Renal pelvis (tissue), 4 donors: ENCODE measurements around the gene ATP4A. TPM values are rescaled to one million over a fixed set of nuclear protein-coding genes. Genes with fewer than 3 reads are reported as not detected.

Experiments
- DNase-seq: peaks from one replicate; pipeline ENCODE4 v3.0.0-alpha.2; 2013
- polyA plus RNA-seq, 3 donors: library from polyadenylated mRNA; unstranded; fragments of 120-200 nt; gene quantifications; one replicate each; pipeline ENCODE4 v1.2.1, GENCODE V29; 2013; ENCODE audit not compliant: insufficient read length in 3 of 3

Gene ATP4A
- polyA plus RNA-seq, 3 donors = 0.03 TPM; not detected in 2

DNA sequence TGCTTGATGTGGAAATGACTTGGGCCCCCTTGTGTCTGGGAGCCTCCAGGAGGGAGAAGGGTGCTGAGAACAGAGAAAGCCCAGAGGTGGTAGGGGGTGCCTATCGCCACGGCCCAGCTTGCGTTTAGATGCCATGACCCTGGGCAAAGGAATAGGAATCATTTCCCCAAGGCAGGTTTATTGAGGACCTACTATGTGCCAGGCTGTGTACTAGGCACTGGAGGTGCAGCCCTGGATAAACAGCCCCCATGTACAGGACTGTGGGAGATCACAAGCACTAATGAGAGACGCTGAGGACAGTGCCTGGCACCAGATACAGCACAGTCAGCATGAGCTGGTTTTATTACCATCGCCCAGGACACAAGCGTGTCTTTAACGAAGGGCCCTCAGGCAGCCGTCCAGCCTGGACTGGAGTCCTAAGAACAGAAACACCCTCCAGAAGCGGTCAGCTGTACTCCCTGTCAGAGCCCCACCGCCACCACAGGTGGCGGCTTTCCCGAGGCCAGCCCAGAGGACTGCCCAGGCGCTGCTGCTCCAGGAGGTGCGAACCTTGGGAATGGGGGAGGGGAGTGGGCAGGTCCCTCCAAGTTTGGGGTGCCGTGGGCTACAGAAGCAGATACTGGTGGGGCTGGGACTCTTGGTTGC, 13.5 kb downstream of the ATP4A start:
- no peak for DNase-seq

DNA sequence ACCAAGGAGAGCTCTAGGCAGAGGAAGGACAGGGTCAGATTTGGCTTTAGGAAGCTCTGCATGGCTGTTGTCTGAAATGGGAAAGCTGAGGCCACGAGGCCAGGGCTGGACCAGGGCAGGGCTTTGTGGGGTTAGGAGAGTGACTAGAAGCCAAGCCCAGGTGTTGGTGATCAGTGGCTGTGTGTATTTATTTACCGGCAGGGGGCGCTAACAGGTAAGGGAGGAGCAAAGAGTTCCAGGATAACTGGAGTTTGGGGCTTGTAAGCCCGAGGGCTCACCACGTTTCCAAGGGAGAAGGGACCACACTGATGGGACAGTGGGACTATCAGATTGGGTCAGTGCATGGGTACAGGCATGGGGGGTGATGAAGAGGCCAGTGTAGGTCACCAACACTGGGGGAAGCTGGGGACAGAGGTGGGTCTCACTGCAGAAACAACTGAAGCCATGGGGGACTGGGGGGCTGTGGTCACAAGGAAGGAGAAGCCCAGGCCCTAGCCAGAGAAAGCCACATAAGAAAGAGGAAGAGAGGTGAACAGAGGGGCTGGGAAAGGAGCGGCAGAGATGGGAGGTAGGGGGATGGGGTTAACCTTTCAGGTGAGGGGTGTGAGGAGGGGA, 14.2 kb downstream of the ATP4A start:
- peak; percentile 69 for DNase-seq

DNA sequence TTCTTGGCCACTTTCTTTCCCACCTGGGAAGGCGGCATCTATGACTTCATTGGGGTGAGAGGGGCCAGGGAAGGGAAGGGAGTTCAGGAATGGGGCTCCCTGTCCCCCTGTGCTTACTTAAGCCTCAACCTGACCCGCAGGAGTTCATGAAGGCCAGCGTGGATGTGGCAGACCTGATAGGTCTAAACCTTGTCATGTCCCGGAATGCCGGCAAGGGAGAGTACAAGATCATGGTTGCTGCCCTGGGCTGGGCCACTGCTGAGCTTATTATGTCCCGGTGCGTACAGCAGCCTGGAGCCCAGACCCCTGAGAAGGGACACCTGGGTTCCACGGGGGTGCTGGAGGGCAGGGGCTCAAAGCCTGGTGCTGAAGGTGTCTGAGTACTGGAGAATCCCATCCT, 16.9 kb downstream of the ATP4A start:
- no peak for DNase-seq

DNA sequence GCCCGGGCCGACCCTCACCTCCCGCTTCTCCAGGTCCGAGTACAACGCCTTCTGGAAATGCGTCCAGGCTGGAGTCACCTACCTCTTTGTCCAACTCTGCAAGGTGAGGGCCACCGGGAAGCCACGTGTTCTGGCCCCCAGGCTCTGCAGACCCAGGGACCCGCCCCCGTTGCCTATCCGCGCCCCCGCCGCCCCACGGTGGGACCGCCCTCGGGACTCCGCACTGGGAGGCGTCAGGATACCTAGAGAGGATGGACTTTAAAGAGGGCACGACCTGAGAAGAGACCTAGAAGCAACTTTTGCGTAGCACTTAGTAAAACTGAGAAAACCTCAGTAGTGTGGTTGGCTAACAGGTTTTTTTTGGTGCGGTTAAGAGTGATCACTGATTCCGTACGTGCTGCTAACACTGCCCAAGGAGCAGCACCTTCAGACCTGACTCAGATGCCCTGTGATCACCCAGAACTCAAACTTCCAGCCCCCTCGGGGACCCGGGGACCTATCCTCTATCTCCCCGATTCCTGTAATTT, 17.5 kb downstream of the ATP4A start:
- no peak for DNase-seq

DNA sequence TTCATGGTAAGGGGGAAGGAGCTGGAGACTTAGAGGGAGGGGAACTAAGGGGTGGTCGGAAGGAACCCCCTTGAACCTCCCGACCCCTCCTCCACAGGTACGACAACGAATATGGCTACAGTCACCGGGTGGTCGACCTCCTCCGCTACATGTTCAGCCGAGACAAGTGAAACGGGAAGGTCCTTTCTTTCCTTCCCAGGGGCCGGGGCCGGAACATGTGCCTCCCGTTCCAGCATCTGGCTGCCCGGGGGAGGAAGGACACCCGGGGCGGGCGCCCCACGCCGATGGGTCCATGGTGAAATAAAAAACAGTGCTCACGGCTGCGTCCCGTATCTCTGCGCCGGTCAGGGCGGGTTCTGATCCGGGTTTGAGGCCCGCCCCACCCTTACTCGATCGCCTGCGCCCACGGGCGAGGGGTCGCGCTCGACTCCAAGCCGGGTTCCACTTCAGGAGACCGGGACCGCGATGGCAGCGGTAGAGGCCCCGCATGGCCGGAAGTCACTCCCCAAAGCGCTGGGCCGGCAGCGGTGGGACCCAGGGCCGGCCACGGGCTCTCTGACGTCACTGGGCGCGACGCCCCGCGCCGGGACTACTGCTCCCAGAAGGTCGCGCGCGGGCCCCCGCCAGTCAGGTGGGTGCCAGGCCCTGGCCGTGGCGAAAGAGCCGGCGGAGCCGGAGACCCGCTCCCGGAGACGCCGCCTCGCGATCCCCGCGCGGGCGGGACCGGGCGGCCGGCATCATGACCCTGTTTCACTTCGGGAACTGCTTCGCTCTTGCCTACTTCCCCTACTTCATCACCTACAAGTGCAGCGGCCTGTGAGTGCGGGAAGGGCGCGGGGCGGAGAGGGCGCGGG, 18.2 kb downstream of the ATP4A start, which contains the start of gene TMEM147:
TSS of gene TMEM147 (plus strand) at position 626 of the 854 bp plus-strand sequence. CDS start at position 740, 114 bp downstream.
- DNase-seq = peak; percentile 90

DNA sequence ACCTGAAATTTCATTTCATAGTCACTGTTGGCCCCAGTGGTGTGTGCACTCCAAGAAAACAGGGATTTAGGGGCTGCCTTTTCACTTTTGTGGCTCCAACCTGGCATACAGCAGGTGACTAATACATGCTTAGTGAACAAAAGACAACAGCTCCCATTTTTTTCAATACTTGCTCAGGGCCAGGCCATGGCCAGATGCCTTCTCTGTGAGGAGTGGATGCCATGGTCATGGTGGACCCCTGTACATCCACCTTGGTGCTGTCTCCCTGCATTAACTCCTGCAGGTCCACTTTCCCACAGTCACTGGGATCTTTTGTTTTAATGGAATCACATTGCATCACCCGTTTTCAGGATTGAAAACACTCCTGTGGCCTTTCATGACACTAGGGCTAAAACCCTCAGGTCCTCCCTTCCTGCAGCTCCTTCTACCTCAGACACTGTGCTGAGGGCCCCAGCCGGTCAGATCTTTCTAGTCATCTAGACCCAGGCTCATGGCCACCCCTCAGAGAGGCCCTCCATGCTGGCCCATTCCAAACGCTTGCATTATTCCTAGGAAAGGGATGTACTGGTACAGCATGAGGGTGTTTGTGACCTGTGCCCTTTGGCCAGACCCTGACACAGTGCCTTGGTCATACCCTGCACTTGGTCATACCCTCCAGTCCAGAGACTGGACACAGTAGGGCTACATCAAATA, 19.2 kb downstream of the ATP4A start:
- DNase-seq = no peak

DNA sequence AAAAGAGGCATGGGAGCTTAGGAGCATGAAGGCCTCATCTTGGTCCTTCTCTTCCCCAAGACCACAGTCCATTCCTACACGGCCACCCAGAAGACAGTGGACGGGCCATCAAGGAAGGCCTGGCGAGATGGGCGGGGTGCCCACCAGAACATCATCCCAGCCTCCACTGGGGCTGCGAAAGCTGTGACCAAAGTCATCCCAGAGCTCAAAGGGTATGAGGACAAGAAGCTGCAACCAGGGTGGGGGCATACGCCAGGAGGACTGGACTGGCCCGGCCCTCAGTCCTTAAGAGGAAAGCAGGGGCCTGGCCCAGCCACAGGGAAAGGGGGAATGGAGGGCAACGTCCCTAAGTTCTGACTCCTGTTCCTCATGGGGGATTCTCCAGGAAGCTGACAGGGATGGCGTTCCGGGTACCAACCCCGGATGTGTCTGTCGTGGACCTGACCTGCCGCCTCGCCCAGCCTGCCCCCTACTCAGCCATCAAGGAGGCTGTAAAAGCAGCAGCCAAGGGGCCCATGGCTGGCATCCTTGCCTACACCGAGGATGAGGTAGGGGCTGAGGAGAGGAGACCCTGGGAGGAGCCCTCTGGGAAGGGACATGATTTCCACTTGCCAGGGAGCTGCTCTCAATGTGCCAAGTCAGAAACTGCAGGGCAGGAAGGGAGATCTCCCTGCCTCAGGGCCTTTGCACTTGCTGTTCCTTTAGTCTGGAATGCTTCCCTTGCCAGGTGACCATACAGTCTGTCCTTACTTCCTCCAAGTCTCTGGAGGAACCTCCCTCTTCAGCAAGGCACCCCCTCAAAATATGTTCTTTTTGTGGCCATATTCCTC, 20.0 kb downstream of the ATP4A start:
- no peak for DNase-seq

DNA sequence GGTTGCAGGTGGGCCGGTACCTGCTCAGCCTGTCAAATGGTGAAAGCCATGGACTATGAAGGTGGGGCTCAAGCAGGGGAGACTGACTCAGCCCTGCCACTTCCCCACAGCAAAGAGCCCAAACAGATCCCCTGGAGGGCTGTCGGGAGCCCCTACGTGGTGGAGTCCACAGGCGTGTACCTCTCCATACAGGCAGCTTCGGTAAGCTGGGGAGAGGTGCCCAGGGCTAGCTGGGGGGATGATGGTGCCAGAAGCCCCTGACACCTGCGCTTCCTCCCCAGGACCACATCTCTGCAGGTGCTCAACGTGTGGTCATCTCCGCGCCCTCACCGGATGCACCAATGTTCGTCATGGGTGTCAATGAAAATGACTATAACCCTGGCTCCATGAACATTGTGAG, 21.2 kb downstream of the ATP4A start:
- DNase-seq = no peak

DNA sequence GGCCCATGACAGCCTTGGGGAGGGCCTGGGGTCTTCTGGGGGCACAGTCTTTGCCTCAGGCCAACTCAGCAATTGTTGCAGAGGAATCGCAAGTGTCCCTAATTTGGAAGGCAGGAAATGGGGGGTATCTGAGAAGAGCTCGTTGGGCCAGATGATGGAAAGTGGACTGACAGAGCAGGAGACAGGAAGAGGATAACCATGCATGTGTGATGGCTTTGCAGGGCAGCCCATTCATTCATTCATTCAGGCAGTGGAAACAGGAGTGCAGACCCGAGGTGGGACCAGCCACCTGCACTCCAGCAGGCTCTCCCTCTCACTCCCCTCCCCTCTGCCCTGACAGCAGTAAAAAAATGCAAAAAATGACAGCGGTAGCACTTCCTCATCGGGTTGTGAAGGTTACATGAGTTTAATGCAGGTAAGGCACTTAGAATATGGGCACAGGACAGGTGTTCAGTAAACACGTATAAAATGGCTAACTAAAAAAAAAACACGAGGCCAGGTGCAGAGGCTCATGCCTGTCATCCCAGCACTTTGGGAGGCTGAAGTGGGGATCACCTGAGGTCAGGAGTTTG, 23.0 kb downstream of the ATP4A start:
- DNase-seq = no peak

DNA sequence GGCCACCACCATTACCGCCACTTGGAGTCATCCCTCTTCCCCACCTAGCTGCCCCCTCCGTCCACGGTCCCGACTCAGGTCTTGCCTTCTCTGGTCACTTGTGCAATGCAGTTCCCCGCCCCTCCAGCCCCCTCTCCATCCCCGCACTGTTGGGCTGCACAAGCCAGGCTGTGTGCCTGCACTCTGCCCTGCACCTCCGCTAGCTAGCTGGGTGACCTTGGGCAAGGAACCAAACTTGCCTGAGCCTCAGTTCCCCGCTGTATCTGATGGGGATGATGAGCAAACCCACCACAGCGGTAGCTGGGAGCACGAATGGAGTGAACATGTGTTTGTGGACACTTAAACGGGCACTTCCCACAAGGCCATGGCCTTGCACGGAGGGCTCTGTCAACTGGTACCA, 23.6 kb downstream of the ATP4A start:
- DNase-seq = no peak

DNA sequence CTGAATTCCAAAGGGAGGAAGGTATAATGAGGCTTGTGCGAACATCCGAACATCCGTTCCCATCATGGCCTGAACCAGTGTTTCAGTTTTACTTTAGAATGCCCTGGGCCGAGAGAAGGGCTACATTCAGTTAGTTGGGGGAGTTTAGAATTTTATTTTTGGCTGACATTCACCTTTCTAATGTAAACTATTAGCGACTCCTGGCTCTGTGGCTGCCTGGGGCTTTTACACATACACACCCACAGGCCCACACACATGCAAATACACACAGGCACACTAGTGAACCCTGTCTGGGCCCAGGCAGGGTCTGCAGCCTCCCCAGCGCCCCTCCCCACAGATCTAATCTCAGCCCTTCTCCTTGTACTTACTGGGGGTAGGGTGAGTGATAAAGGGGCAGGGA, 24.1 kb downstream of the ATP4A start:
- DNase-seq = no peak

DNA sequence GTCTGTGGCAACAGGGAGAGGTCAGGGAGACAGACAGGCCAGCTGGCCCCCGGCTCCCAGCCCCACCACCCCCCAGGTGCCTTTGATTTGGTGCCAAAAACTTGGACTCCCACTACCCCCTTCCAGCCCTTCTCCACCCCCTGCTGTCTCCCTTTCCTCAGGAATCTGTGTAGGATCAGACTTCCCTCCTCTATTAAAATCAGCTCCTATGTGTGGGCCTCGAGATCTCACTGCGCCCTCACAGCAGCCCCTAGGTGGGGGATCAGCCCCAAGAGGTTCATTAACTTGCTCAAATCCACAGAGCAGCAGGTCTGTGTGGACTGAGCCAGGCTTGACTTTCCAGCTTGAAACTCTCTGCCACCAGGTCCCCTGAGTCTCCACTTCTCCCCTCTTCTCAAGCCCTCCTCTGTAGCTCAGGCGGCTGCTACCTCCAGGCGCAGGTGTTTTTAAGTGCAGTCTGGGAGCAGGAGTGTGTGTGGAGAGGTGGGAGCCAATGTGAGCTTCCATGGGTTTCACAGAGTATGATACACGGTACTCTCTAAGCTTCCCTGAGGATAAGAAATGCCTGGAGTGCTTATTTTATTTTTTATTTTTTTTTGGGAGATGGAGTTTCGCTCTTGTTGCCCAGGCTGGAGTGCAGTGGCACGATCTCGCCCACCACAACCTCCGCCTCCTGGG, 28.5 kb downstream of the ATP4A start:
- no peak for DNase-seq

DNA sequence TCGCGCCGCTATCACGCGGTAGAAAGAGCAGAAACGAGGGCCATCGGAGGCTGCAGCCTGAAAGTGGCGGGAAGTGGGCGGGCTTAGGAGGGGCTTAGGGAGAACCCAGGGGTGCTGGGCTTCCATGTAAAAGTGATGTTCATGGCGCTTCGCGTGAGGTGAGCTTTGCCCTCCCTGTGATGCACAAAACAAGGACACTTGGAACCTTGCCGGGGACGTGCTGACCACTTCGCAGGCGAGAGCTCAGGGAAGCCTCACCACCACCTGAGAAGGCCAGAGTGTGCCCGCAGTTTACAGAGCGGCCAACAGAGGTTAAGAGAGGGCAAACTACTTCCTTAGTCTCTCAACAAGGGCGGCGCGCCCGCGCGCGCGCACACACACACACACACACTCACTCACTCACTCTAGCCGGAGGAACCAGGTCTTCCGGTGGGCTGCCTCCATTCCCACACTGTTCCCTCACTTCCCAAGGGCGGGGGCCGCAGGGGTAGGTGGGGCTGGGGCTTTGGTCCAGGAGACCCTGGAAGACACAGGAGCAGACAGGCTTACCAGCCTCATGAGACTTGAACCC, 29.6 kb downstream of the ATP4A start:
- DNase-seq = no peak

DNA sequence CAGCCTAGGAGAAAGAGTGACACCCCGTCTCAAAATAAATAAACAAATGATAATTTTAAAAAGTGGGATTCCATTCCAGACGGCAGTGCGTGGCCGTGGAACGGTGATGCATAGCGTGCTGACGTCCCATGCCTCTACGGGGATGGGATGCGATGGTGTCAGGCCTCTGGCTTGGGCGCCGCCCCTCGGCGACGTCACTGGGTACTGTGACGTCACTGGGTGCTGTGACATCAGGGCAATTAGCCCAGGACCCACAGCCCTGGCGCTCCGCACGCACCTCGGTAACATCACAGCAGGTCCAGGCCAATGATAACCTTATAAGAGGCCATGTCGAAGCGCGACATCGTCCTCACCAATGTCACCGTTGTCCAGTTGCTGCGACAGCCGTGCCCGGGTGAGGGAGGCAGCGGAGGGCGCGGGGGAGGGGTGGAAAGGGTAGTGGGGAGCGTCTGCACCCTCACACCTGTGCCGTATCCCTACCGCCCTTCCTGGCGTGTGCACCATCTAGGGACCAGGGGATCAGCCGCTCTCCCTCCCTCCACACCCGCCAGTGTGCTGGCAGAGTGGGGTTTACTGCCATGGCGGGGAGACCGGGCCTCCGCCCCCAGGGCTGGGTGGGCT, 30.1 kb downstream of the ATP4A start, which contains the start of gene GAPDHS:
TSS of gene GAPDHS (plus strand) at position 256 of the 621 bp plus-strand sequence. CDS start at position 328, 72 bp downstream.
- DNase-seq = no peak

DNA sequence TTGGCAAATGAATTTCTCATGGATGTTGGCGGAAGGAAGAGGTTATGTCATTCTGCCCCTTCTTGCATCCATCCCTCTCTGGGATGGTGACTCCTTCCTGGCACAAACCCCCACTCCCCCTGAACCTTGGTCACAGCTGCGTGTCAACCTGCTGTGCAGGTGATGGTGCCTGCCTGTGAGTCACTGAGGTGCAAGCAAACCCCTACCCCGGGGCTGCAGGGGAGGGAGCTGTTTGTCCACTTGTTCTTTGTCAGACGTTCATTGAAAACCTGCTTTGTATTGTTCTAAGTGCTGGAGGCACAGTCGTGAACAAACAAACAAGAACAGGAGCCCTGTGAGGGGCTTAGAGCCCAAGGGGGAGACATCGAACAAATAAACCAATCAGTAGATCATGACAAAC, 32.2 kb downstream of the ATP4A start:
- DNase-seq = no peak

DNA sequence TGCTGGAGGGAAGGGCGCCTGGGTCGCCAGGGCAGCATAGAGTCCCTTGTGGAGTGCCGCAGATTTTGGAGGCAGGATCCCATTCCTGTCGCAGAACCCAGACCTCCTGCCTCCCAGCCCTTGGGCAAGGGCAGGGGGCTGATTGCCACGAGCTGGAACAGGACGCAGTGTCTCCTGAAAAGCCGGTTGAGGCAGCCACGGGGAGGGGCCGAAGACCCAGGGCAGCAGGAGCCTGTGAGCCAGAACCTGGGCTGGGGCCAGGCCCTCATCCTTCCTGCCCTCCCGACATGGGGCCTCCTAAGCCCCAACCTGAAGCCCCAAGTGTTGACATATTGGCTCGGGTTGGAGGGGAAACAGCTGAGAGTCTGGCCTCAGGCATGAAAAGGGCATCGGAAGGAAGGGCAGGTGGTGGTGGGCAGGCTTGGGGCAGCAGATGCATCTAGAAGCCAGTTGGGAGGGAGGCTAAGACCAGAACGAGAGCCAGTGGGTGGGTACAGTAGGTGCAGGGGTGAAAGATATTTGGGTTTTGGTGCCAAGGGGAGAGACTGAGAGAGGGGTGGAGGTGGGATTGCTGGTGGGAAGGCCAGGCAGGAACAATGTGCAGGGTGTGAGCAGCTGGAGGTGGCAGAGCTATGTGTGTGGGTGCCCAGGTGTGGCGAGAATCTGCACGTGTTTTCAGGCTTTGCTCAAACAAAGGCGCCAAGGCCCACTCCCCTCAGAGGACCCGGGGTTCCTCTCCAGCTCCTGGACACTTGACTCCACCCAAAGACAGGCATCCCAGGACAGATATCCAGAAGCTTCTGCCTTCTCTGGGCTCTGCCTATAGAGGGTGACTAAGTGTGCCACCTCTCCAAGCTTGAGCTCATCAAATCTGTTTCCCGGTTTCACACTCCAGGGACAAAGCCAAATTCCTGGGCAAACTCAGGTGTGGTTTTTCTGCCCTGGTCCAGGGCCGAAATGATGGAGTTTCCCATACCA, 33.9 kb downstream of the ATP4A start:
- DNase-seq = no peak

DNA sequence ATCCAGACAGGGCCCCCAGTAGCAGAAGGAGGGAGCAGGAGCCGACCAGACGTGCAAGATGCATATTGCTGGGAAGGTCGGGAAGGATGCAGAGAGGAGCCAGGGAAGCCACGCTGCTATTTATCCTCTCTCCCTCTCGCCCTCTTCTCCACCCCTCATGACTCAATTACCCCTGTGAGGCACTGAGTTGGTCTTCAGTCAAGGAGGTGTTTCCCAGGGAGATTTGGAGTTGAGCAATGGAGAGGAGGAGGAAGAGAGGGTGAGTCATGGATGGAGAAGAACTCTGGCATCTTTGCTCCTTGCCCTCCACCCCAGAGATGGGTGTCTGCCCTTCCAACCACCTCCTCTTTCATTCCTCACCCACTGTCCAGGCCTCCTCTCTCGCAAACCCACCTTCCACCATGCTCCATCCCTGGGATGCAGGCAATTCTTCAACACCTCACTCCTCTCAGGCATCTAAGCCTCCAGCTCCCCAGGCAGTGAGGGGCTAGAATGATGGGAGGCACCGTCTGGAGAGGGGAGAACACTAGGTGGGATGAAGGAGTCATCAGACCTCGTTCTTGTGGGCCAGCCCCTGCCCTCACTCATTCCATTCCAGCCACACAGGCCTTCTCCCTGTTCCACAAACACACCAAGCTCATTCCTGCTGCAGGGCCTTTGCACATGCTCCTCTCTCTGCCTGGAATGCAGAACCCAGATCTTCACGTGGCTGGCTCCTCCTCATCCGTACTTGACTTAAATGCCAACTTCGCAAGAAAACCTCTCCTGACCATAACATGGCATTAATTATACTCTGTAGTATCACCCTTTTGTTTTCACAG, 35.0 kb downstream of the ATP4A start, which contains the start of gene SBSN:
TSS of gene SBSN (minus strand) at position 94 of the 821 bp plus-strand sequence. CDS start at position 64, 30 bp downstream.
- DNase-seq = no peak
